Endothelial cell of umbilical vein (primary cell): Measurements from ENCODE around the gene ZNF648. TPM values are rescaled to one million over a fixed set of nuclear protein-coding genes. Genes with fewer than 3 reads are reported as not detected.
"Not testable (repeated sequence)": the region's sequence is repeated elsewhere in the genome, so short reads cannot be mapped to it uniquely, and the experiment has no call there.

Experiments
- BruUV-seq: library from RNA; stranded (reverse); fragments of 400-500 nt; replicated peaks from 2 replicates; lab custom pipeline; 2021; lab: Mats Ljungman, UMichigan
- CTCF ChIA-PET: fragments of 300-600, 350-600 bp; sonication (Branson Sonifier 250); formaldehyde crosslinking; loops from one replicate; lab custom pipeline; 2021; ENCODE audit warnings: antibody characterized with exemption, inconsistent platforms; lab: Charles Lee
- POLR2A ChIA-PET: fragments of 300-600, 350-600 bp; sonication (Branson Sonifier 250); formaldehyde crosslinking; loops from one replicate; lab custom pipeline; 2021; ENCODE audit warnings: antibody characterized with exemption, inconsistent platforms; lab: Charles Lee
- DNase-seq: peaks from one replicate; pipeline ENCODE4 v3.0.0-alpha.2; 2011; ENCODE audit warnings: low read depth, low spot score
- FAIRE-seq: peaks from 2 replicates; lab custom pipeline; 2011; peaks lifted over from hg19 to GRCh38; lab: Jason Lieb, UNC
- H2AFZ ChIP-seq: 2 replicates; pipeline ENCODE4 v1.6.0; 2012; ENCODE audit warnings: low read depth, low read length, control low read depth, inconsistent platforms
- H3K27ac ChIP-seq: 2 replicates; pipeline ENCODE4 v1.5.1; 2011; ENCODE audit warnings: low read depth, mild to moderate bottlenecking, control low read depth, low read length, moderate library complexity; ENCODE audit not compliant: insufficient read depth
- H3K27me3 ChIP-seq, 2 experiments: 2 replicates each; pipeline versions ENCODE4 v1.6.0 to v1.6.1; 2011; ENCODE audit warnings: low read length in 2 of 2, mixed read lengths in 1 of 2; ENCODE audit not compliant: control insufficient read depth in 2 of 2, insufficient read depth in 2 of 2
- H3K36me3 ChIP-seq, 2 experiments: 2 replicates in 1 of 2; 3 replicates in 1 of 2; pipeline ENCODE4 v1.5.1; 2011; ENCODE audit warnings: low read length in 2 of 2, mild to moderate bottlenecking in 1 of 2, moderate library complexity in 1 of 2; ENCODE audit not compliant: control insufficient read depth in 2 of 2, insufficient read depth in 2 of 2; ENCODE audit errors: extremely low read depth in 1 of 2
- H3K4me1 ChIP-seq: 3 replicates; pipeline ENCODE4 v1.5.1; 2011; ENCODE audit warnings: mild to moderate bottlenecking, low read length; ENCODE audit not compliant: control insufficient read depth, insufficient read depth; ENCODE audit errors: extremely low read depth
- H3K4me2 ChIP-seq: 2 replicates; pipeline ENCODE4 v1.6.1; 2011; ENCODE audit warnings: low read length, control low read depth, mixed read lengths; ENCODE audit not compliant: insufficient read depth
- H3K4me3 ChIP-seq, 3 experiments: fragments of 200-600 bp in 1 of 3; sonication (generic), shearing (Covaris generic) in 1 of 3; replicated peaks in 1 of 3; 2 replicates each; pipeline ENCODE4 v1.5.1; 2011 to 2016; ENCODE audit warnings: control low read depth in 3 of 3, low read length in 3 of 3, mild to moderate bottlenecking in 2 of 3, inconsistent platforms in 1 of 3, low read depth in 1 of 3, moderate library complexity in 1 of 3; ENCODE audit not compliant: insufficient read depth in 1 of 3
- H3K79me2 ChIP-seq: 2 replicates; pipeline ENCODE4 v1.6.0; 2012; ENCODE audit warnings: low read length, inconsistent platforms; ENCODE audit not compliant: control insufficient read depth, insufficient read depth
- H3K9ac ChIP-seq: replicated peaks from 2 replicates; pipeline ENCODE3; 2011; ENCODE audit warnings: low read length, control low read depth; ENCODE audit not compliant: insufficient read depth; ENCODE audit errors: extremely low read depth
- H3K9me1 ChIP-seq: replicated peaks from 3 replicates; pipeline ENCODE4 v1.6.0; 2011; ENCODE audit warnings: mild to moderate bottlenecking, low read length; ENCODE audit not compliant: control insufficient read depth, insufficient read depth; ENCODE audit errors: extremely low read depth
- H3K9me3 ChIP-seq: replicated peaks from 2 replicates; pipeline ENCODE4 v1.5.1; 2012; ENCODE audit warnings: low read length, inconsistent platforms; ENCODE audit not compliant: control insufficient read depth, insufficient read depth
- H4K20me1 ChIP-seq: replicated peaks from 2 replicates; pipeline ENCODE3; 2011; ENCODE audit warnings: mild to moderate bottlenecking, low read length; ENCODE audit not compliant: control insufficient read depth, insufficient read depth; ENCODE audit errors: extremely low read depth
- FOS ChIP-seq: IDR thresholded peaks from 2 replicates; pipeline ENCODE4 v1.6.1; 2011; ENCODE audit warnings: mild to moderate bottlenecking, low read length, moderate library complexity, borderline replicate concordance; ENCODE audit not compliant: insufficient read depth
- GATA2 ChIP-seq: IDR thresholded peaks from 2 replicates; pipeline ENCODE4 v1.7.0; 2011; ENCODE audit warnings: low read depth, mild to moderate bottlenecking, moderate library complexity, mixed read lengths, low read length; ENCODE audit not compliant: insufficient read length, insufficient read depth
- MAX ChIP-seq: IDR thresholded peaks from 2 replicates; pipeline ENCODE4 v1.6.1; 2011; ENCODE audit not compliant: insufficient read depth, insufficient read length
- MYC ChIP-seq: IDR thresholded peaks from one replicate; pipeline ENCODE4 v1.6.1; 2011; ENCODE audit warnings: mild to moderate bottlenecking, low read depth, low read length
- POLR2AphosphoS5 ChIP-seq: IDR thresholded peaks from 2 replicates; pipeline ENCODE4 v1.6.1; 2012; ENCODE audit warnings: low read depth, mild to moderate bottlenecking, control low read depth, low read length, moderate library complexity; ENCODE audit not compliant: insufficient read depth
- dilution Hi-C: fragments of 300-500 bp; cut with MboI; formaldehyde crosslinking; loops from one replicate; pipeline ENCODE4 v1.15.0; 2019; ENCODE audit warnings: low sequenced_read_pairs; ENCODE audit not compliant: extremely low pct_ligation_motif_present
- intact Hi-C: fragments of 100-400 bp; cut with micrococcal nuclease; formaldehyde crosslinking; loops from one replicate; pipeline ENCODE4 v1.10.0; 2022
- polyA plus RNA-seq, 4 experiments: library from polyadenylated mRNA; depleted of rRNA in 3 of 4; stranded (reverse) in 3 of 4; unstranded in 1 of 4; fragments of >200 nt; gene quantifications; 2 replicates each; pipeline versions ENCODE4 v1.2.1 to v1.2.3, GENCODE V29; 2011 to 2012; ENCODE audit warnings: missing spikeins in 1 of 4
- total RNA-seq: library from RNA; stranded (reverse); gene quantifications from 2 replicates; pipeline ENCODE4 v1.2.3, GENCODE V29; 2021

ZNF648 gene
- total and polyA plus RNA-seq, 2 donors (not counting 3 experiments of a cell fraction or from before 2014, with no cell fraction given), result not detected

GRCh38 chr1:182015360-182015759 lies 46.2 kb downstream of the ZNF648 start:
- H3K9me3 ChIP-seq, result no peaks in the 10 kb centered on the region
- dilution Hi-C loops (no loop called here), intact Hi-C loops (no loop called here)
- no peaks in the 10 kb centered on the region for H3K79me2 ChIP-seq
- ChIA-PET CTCF (no interaction called here), POLR2A (no interaction called here)
- H3K4me2 ChIP-seq, result no peak overlapping the region
- DNase-seq (no peak), FAIRE-seq (no peak)
- H3K9ac ChIP-seq, result no peak overlapping the region
- no peaks in the 10 kb centered on the region for H3K36me3 ChIP-seq
- H3K27ac ChIP-seq, result no peak overlapping the region
- BruUV-seq, result no TSS peak
- no peak overlapping the region for H3K4me3 ChIP-seq
- no peaks in the 10 kb centered on the region for H3K27me3 ChIP-seq
- H2AFZ ChIP-seq, result no peak overlapping the region
- no peak for TF ChIP-seq GATA2
- no peak for TF ChIP-seq MYC
- TF ChIP-seq MAX, result no peak
- TF ChIP-seq POLR2AphosphoS5, result no peak
- TF ChIP-seq FOS, result no peak
- no peaks in the 10 kb centered on the region for H4K20me1 ChIP-seq
- H3K4me1 ChIP-seq, result no peaks in the 10 kb centered on the region
- H3K9me1 ChIP-seq, result no peaks in the 10 kb centered on the region

- H3K4me2 ChIP-seq, intact Hi-C loops, H3K9ac ChIP-seq, DNase-seq, dilution Hi-C loops, H3K4me1 ChIP-seq, H3K4me3 ChIP-seq, POLR2A ChIA-PET, H3K27me3 ChIP-seq, H3K9me3 ChIP-seq, FAIRE-seq, H2AFZ ChIP-seq, H3K79me2 ChIP-seq, H3K9me1 ChIP-seq, BruUV-seq, H3K27ac ChIP-seq, H4K20me1 ChIP-seq, H3K36me3 ChIP-seq, CTCF ChIA-PET: not testable (repeated sequence)
These were observed 50.6 kb downstream of the ZNF648 start for GRCh38 chr1:182010800-182011370.

- FAIRE-seq, H3K27me3 ChIP-seq, BruUV-seq, H3K4me2 ChIP-seq, CTCF ChIA-PET, intact Hi-C loops, H4K20me1 ChIP-seq, H3K9ac ChIP-seq, H3K36me3 ChIP-seq, H3K4me3 ChIP-seq, H3K9me1 ChIP-seq, H2AFZ ChIP-seq, POLR2A ChIA-PET, H3K9me3 ChIP-seq, H3K79me2 ChIP-seq, H3K27ac ChIP-seq, dilution Hi-C loops, DNase-seq, H3K4me1 ChIP-seq: not testable (repeated sequence)
These were observed 56.1 kb downstream of the ZNF648 start for GRCh38 chr1:182005398-182005797.
